IMR-90 (cell line): Measurements from ENCODE around the gene CABP4.

Experiments
- CTCF ChIP-seq: conservative IDR thresholded peaks from 2 replicates; pipeline ENCODE4 v1.5.1; 2012; ENCODE audit warnings: mild to moderate bottlenecking, low read depth, low read length, improper control_type of control experiment
- POLR2A ChIP-seq: IDR thresholded peaks from 2 replicates; pipeline ENCODE4 v1.6.1; 2012; ENCODE audit warnings: mild to moderate bottlenecking, low read depth, low read length
- SMC3 ChIP-seq: fragments of 150-350 bp; IDR thresholded peaks from 2 replicates; pipeline ENCODE4 v1.6.1; 2016; ENCODE audit warnings: low read depth, mild to moderate bottlenecking, antibody characterized with exemption, low read length, moderate library complexity

- TF ChIP-seq CTCF (no peak), POLR2A (no peak), SMC3 (no peak)
These were observed 4.1 kb upstream of the CABP4 start for GRCh38 chr11:67450796-67451657.
